GM23338 (cell line): Measurements from ENCODE around the gene SLC2A11. TPM values are rescaled to one million over a fixed set of nuclear protein-coding genes. Genes with fewer than 3 reads are reported as not detected.

Experiments
- ATAC-seq: fragments of 200-7000 bp; cut with Tn5 transposase; 3 replicates; pipeline ENCODE4 v1.9.1; 2020
- DNase-seq: peaks from one replicate; pipeline ENCODE4 v3.0.0-alpha.2; 2015; ENCODE audit warnings: low spot score
- H2AFZ ChIP-seq: fragments of 200-600 bp; sonication (generic); 2 replicates; pipeline ENCODE4 v1.8.0; 2016; ENCODE audit warnings: antibody characterized with exemption, mild to moderate bottlenecking, moderate library complexity
- H3F3A ChIP-seq: fragments of 200-600 bp; sonication (generic); replicated peaks from 2 replicates; pipeline ENCODE4 v1.8.0; 2017; ENCODE audit warnings: antibody characterized with exemption, mixed run types, low read depth
- H3K27ac ChIP-seq: fragments of 200-600 bp; sonication (generic); 2 replicates; pipeline ENCODE4 v1.6.1; 2016; ENCODE audit warnings: low read depth
- H3K27me3 ChIP-seq: fragments of 200-600 bp; sonication (generic); 2 replicates; pipeline ENCODE4 v1.8.0; 2016; ENCODE audit warnings: mild to moderate bottlenecking, mixed run types, moderate library complexity; ENCODE audit not compliant: insufficient read depth
- H3K36me3 ChIP-seq: fragments of 200-600 bp; sonication (generic); 2 replicates; pipeline ENCODE4 v1.8.0; 2016; ENCODE audit warnings: mild to moderate bottlenecking; ENCODE audit not compliant: insufficient read depth
- H3K4me1 ChIP-seq: fragments of 200-600 bp; sonication (generic); 2 replicates; pipeline ENCODE4 v1.8.0; 2016; ENCODE audit warnings: mild to moderate bottlenecking, moderate library complexity; ENCODE audit not compliant: insufficient read depth
- H3K4me2 ChIP-seq: fragments of 200-600 bp; sonication (generic); 2 replicates; pipeline ENCODE4 v1.7.1; 2017; ENCODE audit warnings: mixed run types
- H3K4me3 ChIP-seq: fragments of 200-600 bp; sonication (generic); 2 replicates; pipeline ENCODE4 v1.6.1; 2016; ENCODE audit warnings: mixed run types
- H3K79me2 ChIP-seq: fragments of 200-600 bp; sonication (generic); replicated peaks from 2 replicates; pipeline ENCODE4 v1.8.0; 2017; ENCODE audit warnings: mild to moderate bottlenecking; ENCODE audit not compliant: insufficient read depth
- H3K9me2 ChIP-seq: fragments of 200-600 bp; sonication (generic); 2 replicates; pipeline ENCODE4 v1.8.0; 2017; ENCODE audit not compliant: insufficient read depth
- H4K20me1 ChIP-seq: fragments of 200-600 bp; sonication (generic); replicated peaks from 2 replicates; pipeline ENCODE4 v1.8.0; 2017; ENCODE audit warnings: mild to moderate bottlenecking; ENCODE audit not compliant: insufficient read depth
- H3K27ac Mint-ChIP-seq: 2 replicates; pipeline ENCODE4 v1.8.0; 2020; ENCODE audit warnings: inconsistent platforms, mild to moderate bottlenecking, moderate library complexity, mixed read lengths
- H3K27me3 Mint-ChIP-seq: 3 replicates; pipeline ENCODE4 v1.8.0; 2022; ENCODE audit warnings: low read depth, mild to moderate bottlenecking, moderate library complexity, mixed read lengths, inconsistent platforms; ENCODE audit not compliant: insufficient read depth, poor library complexity
- H3K36me3 Mint-ChIP-seq: 3 replicates; pipeline ENCODE4 v1.8.0; 2021; ENCODE audit warnings: low read depth, mild to moderate bottlenecking, inconsistent platforms, moderate library complexity, mixed read lengths
- H3K4me1 Mint-ChIP-seq: 3 replicates; pipeline ENCODE4 v1.8.0; 2020; ENCODE audit warnings: mild to moderate bottlenecking, inconsistent platforms, mixed read lengths
- H3K4me3 Mint-ChIP-seq: 3 replicates; pipeline ENCODE4 v1.8.0; 2021; ENCODE audit warnings: moderate library complexity, mild to moderate bottlenecking, inconsistent platforms, mixed read lengths
- H3K9me3 Mint-ChIP-seq: 3 replicates; pipeline ENCODE4 v1.8.0; 2020; ENCODE audit warnings: moderate library complexity, mild to moderate bottlenecking, inconsistent platforms, mixed read lengths
- CREB1 ChIP-seq: fragments of 250-450 bp; sonication (Bioruptor Pico); IDR thresholded peaks from 2 replicates; pipeline ENCODE4 v1.5.0; 2020; ENCODE audit warnings: low read depth, mild to moderate bottlenecking, moderate library complexity
- CTCF ChIP-seq, 2 experiments: fragments of 200-600 bp in 1 of 2; sonication (generic) in 1 of 2; conservative IDR thresholded peaks; 2 replicates each; pipeline versions ENCODE4 v1.5.1 to v1.6.1; 2016 to 2017; ENCODE audit warnings: antibody characterized with exemption in 2 of 2, low read depth in 2 of 2, mild to moderate bottlenecking in 2 of 2, moderate library complexity in 1 of 2
- EZH2 ChIP-seq: fragments of 200-600 bp; sonication (generic); IDR thresholded peaks from one replicate; pipeline ENCODE4 v1.8.0; 2017; ENCODE audit warnings: antibody characterized with exemption, mild to moderate bottlenecking, low read depth; ENCODE audit not compliant: unreplicated experiment
- EZH2phosphoT487 ChIP-seq: fragments of 200-600 bp; sonication (generic); IDR thresholded peaks from one replicate; pipeline ENCODE4 v1.8.1; 2018; ENCODE audit warnings: antibody characterized with exemption; ENCODE audit not compliant: unreplicated experiment
- JUNB ChIP-seq: IDR thresholded peaks from one replicate; pipeline ENCODE4 v1.6.1; 2016; ENCODE audit warnings: antibody characterized with exemption; ENCODE audit not compliant: unreplicated experiment
- POLR2AphosphoS5 ChIP-seq: IDR thresholded peaks from 2 replicates; pipeline ENCODE4 v1.6.1; 2016; ENCODE audit warnings: antibody characterized with exemption, low read depth
- REST ChIP-seq: IDR thresholded peaks from one replicate; pipeline ENCODE4 v1.6.1; 2018; ENCODE audit warnings: antibody characterized with exemption; ENCODE audit not compliant: unreplicated experiment
- STAT1 ChIP-seq: IDR thresholded peaks from one replicate; pipeline ENCODE4 v1.6.1; 2016; ENCODE audit warnings: antibody characterized with exemption; ENCODE audit not compliant: unreplicated experiment
- ZNF114 ChIP-seq: fragments of 250-450 bp; sonication (Bioruptor Pico); IDR thresholded peaks from 2 replicates; pipeline ENCODE4 v1.5.0; 2020; ENCODE audit warnings: mild to moderate bottlenecking, moderate library complexity
- ZNF331 ChIP-seq: fragments of 250-450 bp; sonication (Bioruptor Pico); IDR thresholded peaks from 2 replicates; pipeline ENCODE4 v1.5.0; 2020; ENCODE audit warnings: low read depth, mild to moderate bottlenecking, moderate library complexity
- ZNF462 ChIP-seq: fragments of 250-450 bp; sonication (Bioruptor Pico); IDR thresholded peaks from 2 replicates; pipeline ENCODE4 v1.5.0; 2020; ENCODE audit warnings: mild to moderate bottlenecking, moderate library complexity
- polyA plus RNA-seq: library from polyadenylated mRNA; unstranded; fragments of >200 nt; fragmentation: Nextera tagmentation; extraction: Ambion mirVana; gene quantifications from 2 replicates; pipeline ENCODE4 v1.2.1, GENCODE V29; 2016
- total RNA-seq: library from RNA; depleted of rRNA; stranded (reverse); fragments of >200 nt; shearing (Covaris generic); gene quantifications from 2 replicates; pipeline ENCODE4 v1.2.3, GENCODE V29; 2014

The SLC2A11 gene
- total and polyA plus RNA-seq, 2 experiments from 2014 or later, result 7.1 to 21.8 TPM

GRCh38 chr22:23836281-23836680 lies 21.4 kb upstream of the SLC2A11 start:
- Histone ChIP-seq H3K9me2 (no peaks in the 10 kb centered on the region), H3K36me3 (no peaks in the 10 kb centered on the region), H3F3A (peaks cover 6% of the 10 kb centered on the region; the same call in 1 of the 2 replicates), H3K4me3 (no peak overlapping the region), H3K27ac (no peak overlapping the region), H4K20me1 (peaks cover 5% of the 10 kb centered on the region; the same call in 1 of the 2 replicates), H3K4me1 (peaks cover 6% of the 10 kb centered on the region; the same call in 1 of the 2 replicates), H3K79me2 (no peaks in the 10 kb centered on the region), H2AFZ (no peak overlapping the region), H3K27me3 (no peaks in the 10 kb centered on the region), H3K4me2 (no peak overlapping the region)
- H3K4me1 Mint-ChIP-seq, result peaks cover 14% of the 10 kb centered on the region
- no peak overlapping the region for H3K27ac Mint-ChIP-seq
- H3K27me3 Mint-ChIP-seq, result peaks cover 25% of the 10 kb centered on the region
- ATAC-seq (no peak), DNase-seq (no peak)
- H3K36me3 Mint-ChIP-seq, result peaks cover 10% of the 10 kb centered on the region
- TF ChIP-seq JUNB (no peak), ZNF331 (CRISPR knock-in tag) (no peak), CREB1 (CRISPR knock-in tag) (no peak), REST (no peak), STAT1 (no peak), ZNF114 (CRISPR knock-in tag) (no peak), ZNF462 (CRISPR knock-in tag) (no peak), EZH2 (no peak), POLR2AphosphoS5 (no peak), CTCF (conservative IDR thresholded peaks at IDR 0.05; ENCODE audit: low read depth in 2 of 2) (no peak), EZH2phosphoT487 (no peak)
- H3K9me3 Mint-ChIP-seq, result peaks cover 3% of the 10 kb centered on the region; the same call in 1 of the 3 replicates
- H3K4me3 Mint-ChIP-seq, result no peak overlapping the region; the same call in 2 of the 3 replicates
